Smooth muscle cell (in vitro differentiated cells): Measurements from ENCODE around the gene OR13H1. TPM values are rescaled to one million over a fixed set of nuclear protein-coding genes. Genes with fewer than 3 reads are reported as not detected.

Experiments
- DNase-seq: peaks from one replicate; lab custom pipeline; 2025; ENCODE audit not compliant: unreplicated experiment; lab: John Stamatoyannopoulos, UW
- H2AFZ ChIP-seq: fragments of 200-600 bp; sonication (generic); 2 replicates; pipeline ENCODE4 v1.6.0; 2016; ENCODE audit warnings: antibody characterized with exemption, low read depth, mild to moderate bottlenecking
- H3F3A ChIP-seq: fragments of 200-600 bp; sonication (generic); 2 replicates; pipeline ENCODE4 v1.6.0; 2017; ENCODE audit warnings: antibody characterized with exemption, low read depth
- H3K27ac ChIP-seq: fragments of 200-600 bp; sonication (generic); 2 replicates; pipeline ENCODE4 v1.5.1; 2016; ENCODE audit warnings: low read depth, mild to moderate bottlenecking
- H3K27me3 ChIP-seq: fragments of 200-600 bp; sonication (generic); 2 replicates; pipeline ENCODE4 v1.6.1; 2016; ENCODE audit warnings: low read depth, mild to moderate bottlenecking
- H3K36me3 ChIP-seq: fragments of 200-600 bp; sonication (generic); 2 replicates; pipeline ENCODE4 v1.5.1; 2016; ENCODE audit warnings: low read depth
- H3K4me1 ChIP-seq: fragments of 200-600 bp; sonication (generic); 2 replicates; pipeline ENCODE4 v1.5.1; 2016; ENCODE audit warnings: low read depth
- H3K4me2 ChIP-seq: fragments of 200-600 bp; sonication (generic); 2 replicates; pipeline ENCODE4 v1.6.0; 2016; ENCODE audit warnings: mild to moderate bottlenecking
- H3K4me3 ChIP-seq: fragments of 200-600 bp; sonication (generic); 2 replicates; pipeline ENCODE4 v1.5.1; 2016; ENCODE audit warnings: mild to moderate bottlenecking
- H3K79me2 ChIP-seq: fragments of 200-600 bp; sonication (generic); 2 replicates; pipeline ENCODE4 v1.6.0; 2016; ENCODE audit warnings: low read depth, mild to moderate bottlenecking
- H3K9ac ChIP-seq: fragments of 200-600 bp; sonication (generic); 2 replicates; pipeline ENCODE4 v1.6.0; 2016; ENCODE audit warnings: low read depth
- H3K9me3 ChIP-seq: fragments of 200-600 bp; sonication (generic); replicated peaks from 2 replicates; pipeline ENCODE4 v1.5.1; 2016; ENCODE audit warnings: low read depth
- H4K20me1 ChIP-seq: fragments of 200-600 bp; sonication (generic); 2 replicates; pipeline ENCODE4 v1.6.0; 2016; ENCODE audit warnings: low read depth
- WGBS: methylation state at CpG from one replicate; pipeline ENCODE4 v1.1.7; 2016; ENCODE audit warnings: low lambda C conversion rate; 5-methylcytosine and 5-hydroxymethylcytosine counted together
- polyA plus RNA-seq: library from polyadenylated mRNA; unstranded; fragments of >200 nt; fragmentation: Nextera tagmentation; extraction: Ambion mirVana; gene quantifications from 2 replicates; pipeline ENCODE4 v1.2.1, GENCODE V29; 2016
- total RNA-seq: library from RNA; depleted of rRNA; stranded (reverse); fragments of >200 nt; gene quantifications from 2 replicates; pipeline ENCODE4 v1.2.3, GENCODE V29; 2014
- TF ChIP-seq, protein P1 (sequence below): fragments of 200-600 bp; sonication (generic); IDR thresholded peaks from 2 replicates; pipeline ENCODE4 v1.5.1; 2017; ENCODE audit warnings: borderline replicate concordance, mild to moderate bottlenecking, antibody characterized with exemption; ENCODE audit not compliant: insufficient read depth, poor library complexity, severe bottlenecking

OR13H1 gene
- total and polyA plus RNA-seq, 2 experiments from 2014 or later: 0.15 TPM; not detected in 1

GRCh38 chrX:131564553-131565229 is 20.8 kb downstream of the OR13H1 start:
- 76% methylated on average over 2 of the region's 2 CpGs for WGBS
- H3K9me3 ChIP-seq: no peaks in the 10 kb centered on the region
- H3K27ac ChIP-seq: no peak overlapping the region
- H4K20me1 ChIP-seq: peaks cover 7% of the 10 kb centered on the region
- no peak overlapping the region for H3K9ac ChIP-seq
- no peaks in the 10 kb centered on the region for H3K27me3 ChIP-seq
- no peaks in the 10 kb centered on the region for H3K4me1 ChIP-seq
- H3F3A ChIP-seq: no peaks in the 10 kb centered on the region
- H3K4me3 ChIP-seq: no peak overlapping the region
- no peak overlapping the region for H3K4me2 ChIP-seq
- no peak for DNase-seq
- H2AFZ ChIP-seq: no peak overlapping the region
- TF ChIP-seq, protein P1, sequence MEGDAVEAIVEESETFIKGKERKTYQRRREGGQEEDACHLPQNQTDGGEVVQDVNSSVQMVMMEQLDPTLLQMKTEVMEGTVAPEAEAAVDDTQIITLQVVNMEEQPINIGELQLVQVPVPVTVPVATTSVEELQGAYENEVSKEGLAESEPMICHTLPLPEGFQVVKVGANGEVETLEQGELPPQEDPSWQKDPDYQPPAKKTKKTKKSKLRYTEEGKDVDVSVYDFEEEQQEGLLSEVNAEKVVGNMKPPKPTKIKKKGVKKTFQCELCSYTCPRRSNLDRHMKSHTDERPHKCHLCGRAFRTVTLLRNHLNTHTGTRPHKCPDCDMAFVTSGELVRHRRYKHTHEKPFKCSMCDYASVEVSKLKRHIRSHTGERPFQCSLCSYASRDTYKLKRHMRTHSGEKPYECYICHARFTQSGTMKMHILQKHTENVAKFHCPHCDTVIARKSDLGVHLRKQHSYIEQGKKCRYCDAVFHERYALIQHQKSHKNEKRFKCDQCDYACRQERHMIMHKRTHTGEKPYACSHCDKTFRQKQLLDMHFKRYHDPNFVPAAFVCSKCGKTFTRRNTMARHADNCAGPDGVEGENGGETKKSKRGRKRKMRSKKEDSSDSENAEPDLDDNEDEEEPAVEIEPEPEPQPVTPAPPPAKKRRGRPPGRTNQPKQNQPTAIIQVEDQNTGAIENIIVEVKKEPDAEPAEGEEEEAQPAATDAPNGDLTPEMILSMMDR: no peak
- H3K79me2 ChIP-seq: peaks cover 17% of the 10 kb centered on the region
- no peaks in the 10 kb centered on the region for H3K36me3 ChIP-seq

DNA sequence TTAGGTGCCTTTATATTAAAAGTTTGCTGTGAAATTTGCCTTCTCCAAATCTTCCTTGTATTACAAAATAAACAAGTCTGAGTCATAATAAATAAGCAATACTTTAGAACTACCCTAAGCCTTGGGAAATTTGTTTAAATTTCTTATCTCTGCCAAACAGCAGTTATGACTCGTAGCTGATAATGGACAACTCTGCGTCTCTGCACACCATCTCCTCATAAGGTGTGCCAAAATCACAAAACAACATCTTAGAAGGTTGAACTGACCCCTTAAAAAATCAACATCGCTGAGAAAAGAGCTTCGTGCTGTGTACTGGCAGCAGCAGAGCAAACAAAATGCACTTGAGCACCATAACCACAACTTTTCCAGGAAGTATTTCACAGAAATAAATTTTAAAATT is 22.0 kb downstream of the OR13H1 start:
- peaks cover 26% of the 10 kb centered on the region for H3K79me2 ChIP-seq
- DNase-seq: no peak
- no peak overlapping the region for H3K4me3 ChIP-seq
- H3K9me3 ChIP-seq: no peaks in the 10 kb centered on the region
- no peak overlapping the region for H2AFZ ChIP-seq
- H3K9ac ChIP-seq: no peak overlapping the region
- no peak overlapping the region for H3K27ac ChIP-seq
- H3F3A ChIP-seq: no peaks in the 10 kb centered on the region
- 54% methylated on average over 4 of the region's 4 CpGs for WGBS
- no peaks in the 10 kb centered on the region for H3K4me1 ChIP-seq
- H3K36me3 ChIP-seq: no peaks in the 10 kb centered on the region
- H4K20me1 ChIP-seq: peaks cover 7% of the 10 kb centered on the region
- H3K4me2 ChIP-seq: no peak overlapping the region
- no peaks in the 10 kb centered on the region for H3K27me3 ChIP-seq
- TF ChIP-seq, protein P1: no peak

GRCh38 chrX:131571348-131571747 is 27.5 kb downstream of the OR13H1 start:
- no peaks in the 10 kb centered on the region for H3K36me3 ChIP-seq
- peaks cover 4% of the 10 kb centered on the region for H4K20me1 ChIP-seq
- no peaks in the 10 kb centered on the region for H3K27me3 ChIP-seq
- H3K9ac ChIP-seq: no peak overlapping the region
- H3K4me3 ChIP-seq: no peak overlapping the region
- no peak for DNase-seq
- no peak overlapping the region for H3K4me2 ChIP-seq
- H3F3A ChIP-seq: no peaks in the 10 kb centered on the region
- no peak overlapping the region for H3K27ac ChIP-seq
- peaks cover 43% of the 10 kb centered on the region for H3K79me2 ChIP-seq
- H3K9me3 ChIP-seq: no peaks in the 10 kb centered on the region
- peaks cover under 1% of the 10 kb centered on the region for H3K4me1 ChIP-seq
- H2AFZ ChIP-seq: no peak overlapping the region
- TF ChIP-seq, protein P1: no peak
